ENCODE data around the gene PNMA1. TPM values are rescaled to one million over a fixed set of nuclear protein-coding genes. Genes with fewer than 3 reads are reported as not detected.

Gene PNMA1
- total RNA-seq, 2 experiments from 2014 or later: 52.6 to 55.9 TPM

DNA sequence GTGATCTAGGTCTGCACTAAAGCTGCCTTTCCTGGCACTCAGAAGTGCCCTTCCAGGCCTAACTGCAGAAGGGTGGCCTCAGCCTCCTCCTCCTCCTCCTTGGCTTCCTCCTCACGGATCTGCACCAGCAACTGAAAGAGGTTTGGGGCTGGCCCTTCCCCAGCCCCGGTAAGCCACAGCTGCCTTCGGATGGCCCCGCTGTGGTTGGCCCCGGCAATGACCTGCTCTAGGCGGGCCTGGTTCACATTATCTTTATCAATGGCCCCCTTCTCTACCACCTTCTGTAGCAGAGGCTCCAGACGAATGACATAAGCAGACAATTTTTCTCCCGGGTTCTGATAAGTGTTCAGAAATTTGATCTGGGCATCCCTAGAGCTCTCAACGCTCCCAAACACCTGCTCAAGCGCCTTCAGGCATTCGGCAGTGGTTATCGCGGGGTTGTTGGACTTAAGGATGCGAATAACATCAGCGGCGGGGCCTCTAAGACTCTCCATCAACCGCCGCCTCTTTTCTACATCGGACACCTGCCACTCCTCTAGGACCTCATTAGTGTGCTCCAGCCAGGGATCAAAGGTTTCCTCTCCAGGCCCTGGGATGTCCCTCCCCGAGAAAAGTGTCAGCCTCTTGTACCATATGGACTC lies 1.5 kb downstream of the PNMA1 start:
- peak overlapping the region; percentile 92 for H3K27ac Mint-ChIP-seq
- TF ChIP-seq, protein P1, sequence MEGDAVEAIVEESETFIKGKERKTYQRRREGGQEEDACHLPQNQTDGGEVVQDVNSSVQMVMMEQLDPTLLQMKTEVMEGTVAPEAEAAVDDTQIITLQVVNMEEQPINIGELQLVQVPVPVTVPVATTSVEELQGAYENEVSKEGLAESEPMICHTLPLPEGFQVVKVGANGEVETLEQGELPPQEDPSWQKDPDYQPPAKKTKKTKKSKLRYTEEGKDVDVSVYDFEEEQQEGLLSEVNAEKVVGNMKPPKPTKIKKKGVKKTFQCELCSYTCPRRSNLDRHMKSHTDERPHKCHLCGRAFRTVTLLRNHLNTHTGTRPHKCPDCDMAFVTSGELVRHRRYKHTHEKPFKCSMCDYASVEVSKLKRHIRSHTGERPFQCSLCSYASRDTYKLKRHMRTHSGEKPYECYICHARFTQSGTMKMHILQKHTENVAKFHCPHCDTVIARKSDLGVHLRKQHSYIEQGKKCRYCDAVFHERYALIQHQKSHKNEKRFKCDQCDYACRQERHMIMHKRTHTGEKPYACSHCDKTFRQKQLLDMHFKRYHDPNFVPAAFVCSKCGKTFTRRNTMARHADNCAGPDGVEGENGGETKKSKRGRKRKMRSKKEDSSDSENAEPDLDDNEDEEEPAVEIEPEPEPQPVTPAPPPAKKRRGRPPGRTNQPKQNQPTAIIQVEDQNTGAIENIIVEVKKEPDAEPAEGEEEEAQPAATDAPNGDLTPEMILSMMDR (IDR thresholded peaks at IDR 0.05): no peak
- Histone ChIP-seq H3K4me1 (ENCODE audit: insufficient read depth, low read length) (peaks cover 33% of the 10 kb centered on the region), H3K27me3 (ENCODE audit: control insufficient read depth in 1 of 2, insufficient read depth in 2 of 2, low read length in 2 of 2) (no peaks in the 10 kb centered on the region), H3K36me3 (ENCODE audit: insufficient read depth, low read length) (peaks cover 13% of the 10 kb centered on the region), H3K4me3 (ENCODE audit: low read length) (peak overlapping the region; percentile 87), H3K27ac (ENCODE audit: low read depth in 1 of 2, low read length in 2 of 2) (peak overlapping the region; percentile 63 to 77), H3K9me3 (ENCODE audit: control insufficient read depth in 1 of 2, insufficient read depth in 1 of 2, low read length in 2 of 2) (no peaks in the 10 kb centered on the region)
- DNase-seq (peak in 5 of 14 experiments; percentile 18 to 50 (median 37)), ATAC-seq (ENCODE audit: poor library complexity) (peak; percentile 4)
- intact Hi-C loops (cut with DNase I, micrococcal nuclease): loop anchor here (1.0 to 5.0 kb wide), 4 partner anchors 40 to 305 kb away; partner anchors contain the start of genes BBOF1 (in 2 of the 2), ENTPD5 (in 2 of the 2) and RIOX1 (in 1 of the 2)
- peaks cover 44% of the 10 kb centered on the region for H3K36me3 Mint-ChIP-seq (ENCODE audit: low read depth)
- H3K27me3 Mint-ChIP-seq: no peaks in the 10 kb centered on the region
- no peaks in the 10 kb centered on the region for H3K9me3 Mint-ChIP-seq
- ChIA-PET POLR2A (interaction anchor here (0.6 to 3.8 kb wide), 18 partner anchors 11 to 654 kb away, joined by 3 to 41 read pairs (median 5); partner anchors contain the start of genes ACOT2, ACOT6, BBOF1 and DNAL1), CTCF (interaction anchor here (0.7 to 3.5 kb wide), 4 partner anchors 17 to 75 kb away, joined by 3 to 11 read pairs (median 4); no protein-coding TSS in a partner anchor)
- peak overlapping the region; percentile 96 for H3K4me3 Mint-ChIP-seq
- H3K4me1 Mint-ChIP-seq (ENCODE audit: low read depth): peaks cover 33% of the 10 kb centered on the region

- ATAC-seq (ENCODE audit: poor library complexity) (peak; percentile 30), DNase-seq (peak in 3 of 14 experiments; percentile 33 to 47 (median 44))
- H3K27ac ChIP-seq (ENCODE audit: low read depth in 1 of 2, low read length in 2 of 2): peak overlapping the region; percentile 63 to 77
- H3K4me3 Mint-ChIP-seq: peak overlapping the region; percentile 96
- H3K27ac Mint-ChIP-seq: peak overlapping the region; percentile 92
- peaks cover 33% of the 10 kb centered on the region for H3K4me1 ChIP-seq (ENCODE audit: insufficient read depth, low read length)
- H3K36me3 Mint-ChIP-seq (ENCODE audit: low read depth): peaks cover 38% of the 10 kb centered on the region
- peak overlapping the region; percentile 87 for H3K4me3 ChIP-seq (ENCODE audit: low read length)
- ChIA-PET CTCF (interaction anchor here (0.7 to 3.5 kb wide), 4 partner anchors 17 to 76 kb away, joined by 3 to 11 read pairs (median 4); no protein-coding TSS in a partner anchor), POLR2A (interaction anchor here (0.9 to 3.8 kb wide), 10 partner anchors 8 to 221 kb away, joined by 3 to 41 read pairs (median 8); partner anchors contain the start of genes ACOT2, ACOT6, DNAL1 and RIOX1)
- no peaks in the 10 kb centered on the region for H3K27me3 ChIP-seq (ENCODE audit: control insufficient read depth in 1 of 2, insufficient read depth in 2 of 2, low read length in 2 of 2)
- H3K36me3 ChIP-seq (ENCODE audit: insufficient read depth, low read length): peaks cover 8% of the 10 kb centered on the region
- no peaks in the 10 kb centered on the region for H3K9me3 Mint-ChIP-seq
- no peaks in the 10 kb centered on the region for H3K9me3 ChIP-seq (ENCODE audit: control insufficient read depth in 1 of 2, insufficient read depth in 1 of 2, low read length in 2 of 2)
- intact Hi-C loops (cut with DNase I, micrococcal nuclease): loop anchor here (2.0 to 5.0 kb wide), 3 partner anchors 41 to 305 kb away; partner anchors contain the start of genes BBOF1 (in 2 of the 2), ENTPD5 (in 2 of the 2) and RIOX1 (in 1 of the 2)
- peaks cover 33% of the 10 kb centered on the region for H3K4me1 Mint-ChIP-seq (ENCODE audit: low read depth)
- TF ChIP-seq, protein P1 (IDR thresholded peaks at IDR 0.05): no peak
- no peaks in the 10 kb centered on the region for H3K27me3 Mint-ChIP-seq
Measured at GRCh38 chr14:73712071-73712506, 2.1 kb downstream of the PNMA1 start.

DNA sequence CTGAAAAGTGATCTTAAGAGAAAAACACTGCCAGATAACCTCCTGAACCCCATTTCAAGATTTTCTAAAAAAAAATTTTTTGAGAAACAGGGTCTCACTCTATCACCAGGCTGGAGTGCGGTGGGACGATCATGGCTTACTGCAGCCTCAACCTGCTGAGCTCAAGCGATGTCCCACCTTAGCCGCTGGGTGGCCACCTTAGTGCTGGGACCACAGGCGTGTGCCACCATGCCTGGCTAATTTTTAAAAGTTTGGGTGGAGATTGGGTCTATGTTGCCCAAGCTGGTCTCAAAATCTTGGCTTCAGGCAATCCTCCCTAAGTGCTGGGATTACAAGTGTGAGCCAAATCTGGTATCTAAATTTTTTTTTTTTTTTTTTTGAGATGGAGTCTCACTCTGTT lies 3.4 kb downstream of the PNMA1 start:
- POLR2A ChIA-PET: interaction anchor here (1.5 kb wide), 1 partner anchor 77 kb away, joined by 4 read pairs; no protein-coding TSS in a partner anchor
- H3K27me3 ChIP-seq (ENCODE audit: control insufficient read depth in 1 of 2, insufficient read depth in 2 of 2, low read length in 2 of 2): no peaks in the 10 kb centered on the region
- CTCF ChIA-PET: interaction anchor here (0.7 to 1.2 kb wide), 2 partner anchors 30 to 75 kb away, joined by 3 read pairs; no protein-coding TSS in a partner anchor
- peaks cover 33% of the 10 kb centered on the region for H3K4me1 ChIP-seq (ENCODE audit: insufficient read depth, low read length)
- Mint-ChIP-seq H3K4me1 (ENCODE audit: low read depth) (peaks cover 33% of the 10 kb centered on the region), H3K4me3 (peak overlapping the region; percentile 52), H3K36me3 (ENCODE audit: low read depth) (peaks cover 30% of the 10 kb centered on the region), H3K27me3 (no peaks in the 10 kb centered on the region), H3K27ac (peak overlapping the region; percentile 64), H3K9me3 (no peaks in the 10 kb centered on the region)
- intact Hi-C loops (cut with DNase I, micrococcal nuclease): loop anchor here (5.0 kb wide), 2 partner anchors 218 to 307 kb away; partner anchors contain the start of genes BBOF1 (in 2 of the 2), ENTPD5 (in 2 of the 2) and RIOX1 (in 1 of the 2)
- no peak overlapping the region for H3K4me3 ChIP-seq (ENCODE audit: low read length)
- no peaks in the 10 kb centered on the region for H3K9me3 ChIP-seq (ENCODE audit: control insufficient read depth in 1 of 2, insufficient read depth in 1 of 2, low read length in 2 of 2)
- H3K27ac ChIP-seq (ENCODE audit: low read depth in 1 of 2, low read length in 2 of 2): no peak overlapping the region
- DNase-seq: no peak
- H3K36me3 ChIP-seq (ENCODE audit: insufficient read depth, low read length): peaks cover 2% of the 10 kb centered on the region
- no peak for ATAC-seq (ENCODE audit: poor library complexity)
- TF ChIP-seq, protein P1 (IDR thresholded peaks at IDR 0.05): no peak
